Dermis blood vessel endothelial cell (primary cell): ENCODE measurements around the gene CTNS. TPM values are rescaled to one million over a fixed set of nuclear protein-coding genes. Genes with fewer than 3 reads are reported as not detected.

ENCODE experiments used
- DNase-seq: peaks from one replicate; pipeline ENCODE4 v3.0.0; 2010
- total RNA-seq: library from RNA; depleted of rRNA; stranded (reverse); fragments of >200 nt; gene quantifications from 2 replicates; pipeline ENCODE4 v1.2.3, GENCODE V29; 2014

The CTNS gene
- total RNA-seq, 1 donor from 2014 or later: 37.8 TPM

- peak; percentile 31 for DNase-seq
Measured at GRCh38 chr17:3626831-3627768, 9.5 kb upstream of the CTNS start.

GRCh38 chr17:3627769-3628167, 8.8 kb upstream of the CTNS start:
- no peak for DNase-seq

GRCh38 chr17:3630781-3631180, 5.8 kb upstream of the CTNS start:
- DNase-seq: no peak

DNA sequence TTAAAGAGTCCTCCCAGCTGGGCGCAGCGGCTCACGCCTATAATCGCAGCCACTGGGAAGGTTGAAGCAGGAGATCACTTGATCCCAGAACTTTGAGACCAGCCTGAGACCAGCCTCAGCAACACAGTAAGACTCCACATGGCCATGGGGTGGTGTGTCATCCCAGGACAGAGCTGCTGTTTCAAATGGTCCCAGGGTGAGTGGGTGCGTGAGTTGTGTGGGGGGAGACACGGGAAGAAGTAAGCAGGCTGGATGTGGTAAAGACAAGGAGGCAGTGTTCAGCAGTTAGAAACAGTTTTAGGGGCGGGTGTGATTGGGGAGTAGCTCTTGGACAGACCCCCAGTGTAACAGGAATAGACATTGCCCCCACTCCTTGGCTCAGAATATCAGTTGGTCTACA, 4.3 kb upstream of the CTNS start:
- DNase-seq: no peak

- DNase-seq: peak; percentile 27
Measured at GRCh38 chr17:3635474-3636153, 946 bp upstream of the CTNS start.

DNA sequence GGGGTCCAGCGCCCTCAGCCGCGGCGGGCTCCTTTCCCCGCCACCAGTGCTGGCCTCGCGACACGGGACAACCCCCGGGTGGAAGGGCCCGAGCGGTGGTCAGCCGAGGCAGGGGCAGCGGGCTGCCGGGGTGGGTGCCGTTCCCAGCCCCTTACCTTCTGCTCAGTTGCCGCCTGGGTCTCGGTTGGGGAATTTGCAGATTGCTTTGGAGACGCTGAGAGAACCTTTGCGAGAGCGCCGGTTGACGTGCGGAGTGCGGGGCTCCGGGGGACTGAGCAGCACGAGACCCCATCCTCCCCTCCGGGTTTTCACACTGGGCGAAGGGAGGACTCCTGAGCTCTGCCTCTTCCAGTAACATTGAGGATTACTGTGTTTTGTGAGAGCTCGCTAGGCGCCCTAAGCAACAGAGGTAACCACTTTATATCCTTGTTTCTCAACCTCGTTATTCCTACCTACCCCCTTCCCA, 381 bp downstream of the CTNS start:
- DNase-seq: peak; percentile 34

DNA sequence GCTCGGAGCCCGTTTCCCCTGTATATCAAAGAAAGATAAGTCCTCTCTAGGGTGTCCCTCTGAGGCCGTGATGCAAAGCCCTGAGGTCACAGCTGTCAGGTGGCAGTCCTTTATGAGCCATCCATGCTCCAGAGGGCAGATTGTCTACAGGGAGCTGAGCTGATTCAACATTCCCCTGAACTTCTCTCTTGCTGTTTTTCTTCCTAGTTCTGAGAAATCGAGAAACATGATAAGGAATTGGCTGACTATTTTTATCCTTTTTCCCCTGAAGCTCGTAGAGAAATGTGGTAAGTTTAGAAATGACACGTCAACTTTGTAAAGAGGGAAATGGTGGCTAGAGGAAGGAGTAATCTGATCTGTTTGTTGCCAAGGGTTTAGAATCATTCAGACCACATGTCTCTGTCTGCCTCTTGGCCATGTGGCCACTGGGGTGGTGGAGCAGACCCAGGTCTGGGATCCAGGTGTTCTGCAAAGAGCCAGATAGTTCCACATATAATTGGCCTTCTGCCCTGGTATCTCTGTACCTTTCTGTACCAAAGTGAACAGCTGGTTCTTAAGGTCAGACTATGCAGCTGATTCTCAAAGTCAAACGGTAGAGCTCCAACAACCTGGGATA, 3.5 kb downstream of the CTNS start:
- no peak for DNase-seq

DNA sequence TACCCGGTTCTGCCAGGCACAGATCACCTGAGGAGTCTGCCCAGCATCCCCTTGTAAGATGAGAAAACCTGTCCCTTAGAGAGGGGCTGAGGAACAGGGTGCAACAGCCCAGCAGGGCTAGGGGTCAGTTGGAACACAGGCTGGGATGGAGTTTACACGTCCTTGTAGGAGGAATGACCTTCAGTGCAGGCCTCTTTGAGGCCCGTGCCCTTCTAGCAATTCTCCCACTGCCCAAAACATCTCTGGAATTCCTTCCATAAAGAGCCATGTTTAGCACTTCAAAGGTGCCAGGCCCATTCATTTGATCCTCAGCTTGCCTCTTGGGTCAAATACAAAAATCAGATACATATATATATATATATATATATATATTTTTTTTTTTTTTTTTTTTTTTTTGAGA, 4.5 kb downstream of the CTNS start:
- no peak for DNase-seq

DNA sequence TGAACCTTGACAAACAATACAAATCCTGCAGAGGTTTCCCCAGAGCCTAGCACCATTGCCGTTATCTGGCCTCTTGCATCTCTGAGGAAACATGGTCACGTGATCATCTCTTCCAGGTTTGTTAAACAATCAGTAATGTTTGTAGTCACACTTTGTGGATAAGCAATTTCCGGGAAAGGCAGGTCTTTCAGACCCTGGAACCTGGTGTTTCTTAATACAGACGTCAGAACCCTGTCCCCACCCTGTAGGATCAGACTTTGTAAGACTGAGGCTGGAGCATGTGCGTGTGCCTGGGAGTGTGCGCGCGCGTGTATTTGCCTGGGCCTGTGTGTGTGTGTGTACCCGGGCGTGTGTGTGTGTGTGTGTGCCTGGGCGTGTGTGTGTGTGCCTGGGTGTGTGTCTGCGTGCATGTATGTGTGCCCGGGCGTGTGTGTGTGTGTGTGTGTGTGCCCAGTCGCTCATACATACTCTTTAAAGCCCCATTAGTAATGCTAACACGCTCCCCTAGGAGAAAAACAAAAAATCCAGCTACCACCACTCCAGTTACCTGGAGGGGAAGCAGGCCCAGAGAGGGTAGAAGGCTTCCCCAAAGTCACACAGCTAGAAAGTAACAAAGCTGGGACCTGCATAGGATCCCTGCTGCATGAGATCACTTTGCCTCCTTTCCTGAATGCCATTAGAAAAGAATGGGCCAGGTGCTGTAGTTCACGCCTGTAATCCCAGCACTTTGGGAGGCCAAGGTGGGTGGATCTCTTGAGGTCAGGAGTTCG, 5.3 kb downstream of the CTNS start:
- DNase-seq: no peak

DNA sequence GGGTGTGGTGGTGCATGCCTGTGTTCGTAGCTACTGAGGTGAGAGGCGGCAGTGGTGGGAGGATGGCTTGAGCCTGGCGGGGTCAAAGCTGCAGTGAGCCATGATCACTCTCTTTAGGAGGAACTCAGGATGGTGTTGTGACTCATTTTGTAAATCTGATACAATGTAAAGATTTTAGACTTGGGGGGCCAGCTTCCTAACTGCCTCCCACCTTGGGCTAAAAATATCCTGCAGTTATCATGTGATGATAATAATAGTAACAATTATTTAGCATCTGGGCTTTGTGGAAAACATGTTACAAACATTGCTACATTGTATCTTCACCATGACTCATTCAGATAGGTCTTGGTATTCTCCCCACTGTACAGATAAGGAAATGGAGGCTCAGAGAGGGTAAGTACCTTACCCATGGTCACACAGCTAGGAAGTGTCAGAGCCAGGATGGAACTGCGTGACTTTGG, 7.4 kb downstream of the CTNS start:
- DNase-seq: no peak

GRCh38 chr17:3645310-3645709, 8.8 kb downstream of the CTNS start:
- DNase-seq: no peak

DNA sequence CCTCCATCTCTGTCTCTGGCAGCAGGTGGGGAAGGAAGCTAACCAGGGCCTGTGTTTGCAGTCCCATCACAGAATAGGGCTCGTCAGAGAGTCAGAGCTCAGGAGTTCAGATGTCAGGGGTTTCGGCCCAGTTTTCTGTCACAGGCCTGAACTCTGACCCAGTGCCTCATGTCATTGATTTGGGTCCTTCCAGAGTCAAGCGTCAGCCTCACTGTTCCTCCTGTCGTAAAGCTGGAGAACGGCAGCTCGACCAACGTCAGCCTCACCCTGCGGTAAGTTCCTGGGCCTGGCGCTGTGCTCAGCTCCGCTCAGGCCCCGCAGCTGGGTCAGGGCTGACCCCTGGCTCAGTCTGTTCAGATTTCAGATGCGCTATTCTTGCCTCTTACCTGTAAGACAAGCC, 10.7 kb downstream of the CTNS start:
- DNase-seq: no peak

GRCh38 chr17:3647769-3648555, 11.4 kb downstream of the CTNS start:
- DNase-seq: peak; percentile 83

DNA sequence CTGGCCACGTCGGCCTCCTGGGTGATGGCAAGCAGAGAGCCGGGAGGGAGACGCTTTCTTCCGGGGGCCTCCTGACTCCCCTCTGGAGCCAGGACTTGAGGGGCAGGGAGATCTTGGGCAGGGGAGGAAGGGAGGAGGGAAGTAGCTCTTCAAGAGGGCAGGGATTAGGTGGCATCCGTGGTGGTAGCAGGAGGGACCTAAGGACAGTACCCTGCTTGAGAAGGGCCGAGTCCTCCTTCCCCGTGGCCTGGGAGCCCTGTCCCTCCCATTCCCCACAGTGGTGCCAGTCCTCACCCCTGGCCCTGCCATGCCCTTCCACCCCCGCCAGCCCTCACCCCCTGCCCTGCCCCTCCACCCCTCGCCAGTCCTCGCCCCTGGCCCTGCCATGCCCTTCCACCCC, 19.2 kb downstream of the CTNS start:
- DNase-seq: no peak

DNA sequence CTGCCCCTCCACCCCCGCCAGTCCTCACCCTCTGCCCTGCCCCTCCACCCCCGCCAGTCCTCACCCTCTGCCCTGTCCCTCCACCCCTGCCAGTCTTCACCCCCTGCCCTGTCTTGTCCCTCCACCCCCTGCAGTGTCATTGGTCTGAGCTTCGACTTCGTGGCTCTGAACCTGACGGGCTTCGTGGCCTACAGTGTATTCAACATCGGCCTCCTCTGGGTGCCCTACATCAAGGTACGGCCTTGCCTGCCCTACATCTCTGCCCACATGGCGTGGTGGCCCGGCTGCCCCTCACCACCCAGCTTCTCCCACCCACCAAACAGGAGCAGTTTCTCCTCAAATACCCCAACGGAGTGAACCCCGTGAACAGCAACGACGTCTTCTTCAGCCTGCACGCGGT, 19.8 kb downstream of the CTNS start:
- DNase-seq: no peak

- no peak for DNase-seq
Measured at GRCh38 chr17:3656755-3657587, 20.4 kb downstream of the CTNS start.

DNA sequence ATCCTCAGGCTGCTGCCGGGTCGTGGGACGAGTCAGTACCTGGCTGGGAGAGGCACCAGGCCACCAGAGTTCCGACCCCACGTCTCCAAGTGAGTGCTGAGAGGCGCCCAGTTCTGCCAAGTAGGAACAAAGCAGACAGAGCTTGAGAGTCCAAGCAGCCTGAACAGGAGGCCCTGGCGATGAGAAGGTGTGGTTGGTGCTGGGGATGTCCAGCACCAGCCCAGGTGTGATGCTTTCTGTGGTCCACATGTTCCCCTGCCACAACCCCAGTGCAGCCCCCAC, 21.0 kb downstream of the CTNS start:
- no peak for DNase-seq

- no peak for DNase-seq
Measured at GRCh38 chr17:3657874-3658783, 21.6 kb downstream of the CTNS start.

DNA sequence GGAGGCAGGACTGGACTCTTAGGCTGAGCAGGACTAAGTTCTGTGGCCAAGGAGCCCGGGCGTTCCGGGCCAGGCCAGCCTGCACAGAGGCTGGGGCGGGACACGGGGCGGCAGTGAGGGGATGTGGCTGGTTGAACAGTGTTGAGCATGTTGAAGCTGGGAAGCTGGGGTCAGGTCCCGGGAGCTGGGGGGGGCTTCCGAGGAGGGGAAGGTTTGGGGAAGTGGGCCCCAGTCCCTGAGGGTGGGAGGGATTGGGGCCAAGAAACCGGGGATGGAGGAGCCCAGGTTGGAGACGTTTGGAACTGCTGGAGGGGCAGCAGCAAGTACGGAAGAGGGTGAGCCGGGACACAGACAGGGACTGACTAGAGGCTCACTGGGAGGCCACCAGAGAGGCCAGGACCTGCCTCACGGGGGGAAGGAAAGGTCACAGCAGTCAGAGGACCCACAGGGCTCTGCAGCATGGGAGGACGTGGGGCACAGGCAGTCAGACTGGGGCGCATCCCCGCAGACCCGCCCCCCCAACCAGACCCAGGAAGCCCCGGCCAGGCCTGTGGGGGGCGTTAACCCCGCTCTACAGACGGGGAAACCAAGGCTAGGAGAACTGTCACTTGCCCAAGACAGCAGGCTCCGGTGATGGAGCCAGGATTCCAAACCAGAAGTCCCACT, 22.4 kb downstream of the CTNS start:
- no peak for DNase-seq
